ENCODE data around the gene SEC14L1. TPM values are rescaled to one million over a fixed set of nuclear protein-coding genes. Genes with fewer than 3 reads are reported as not detected.

Gene SEC14L1
- 399 and 420 TPM in 2 replicates for total RNA-seq

DNA sequence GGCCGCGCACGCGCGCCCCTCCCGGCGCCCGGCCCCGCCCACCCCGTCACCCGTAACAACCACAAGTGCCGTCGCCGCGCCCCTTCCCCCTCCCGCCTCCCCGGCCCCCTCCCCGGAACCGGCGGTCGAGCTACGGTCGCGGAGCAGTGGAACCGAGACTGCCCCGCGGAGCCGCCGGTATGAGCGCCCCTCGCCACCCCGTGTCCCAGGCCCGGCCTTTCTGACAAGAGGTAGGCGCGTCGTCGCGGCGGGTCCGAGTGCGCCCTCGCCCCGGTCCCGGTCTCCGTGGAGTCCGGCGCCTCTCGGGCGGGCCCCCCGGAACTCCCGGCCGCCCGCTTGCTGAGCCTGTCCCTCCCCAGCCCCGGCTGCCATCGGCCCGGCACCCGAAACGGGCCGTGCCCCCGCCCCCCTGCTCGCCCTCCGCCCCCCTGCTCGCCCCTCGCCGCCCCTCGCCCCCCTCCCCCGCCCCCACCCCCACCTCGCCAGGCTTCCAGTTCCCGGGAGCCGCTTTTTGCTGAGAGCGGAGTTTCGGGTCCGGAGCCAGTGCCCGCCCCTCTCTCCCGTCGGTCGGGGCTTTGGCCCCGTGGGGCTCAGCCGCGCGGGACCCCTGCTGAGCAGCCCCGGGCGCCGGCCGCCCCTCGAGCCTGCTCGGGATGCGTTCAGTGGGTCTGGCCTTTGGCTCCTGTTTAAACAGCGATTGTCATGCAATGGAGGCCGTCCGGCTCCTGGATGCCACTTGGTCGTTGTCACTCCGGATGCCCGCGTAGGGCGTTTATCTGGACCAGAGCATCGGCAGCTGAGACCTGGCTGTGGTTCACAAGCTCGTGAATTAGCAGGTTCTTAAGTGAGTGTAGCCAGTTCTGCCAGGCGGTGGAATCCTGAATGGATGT, at the start of gene SEC14L1:
SEC14L1 (plus strand) TSS at position 92 of the 890 bp plus-strand sequence. CDS start 2,628 bp downstream, outside the sequence.

Measured in bladder microvascular endothelial cell (primary cell).